Neural cell (in vitro differentiated cells): ENCODE measurements around the gene RNF32. TPM values are rescaled to one million over a fixed set of nuclear protein-coding genes. Genes with fewer than 3 reads are reported as not detected.

Experiments
- H2AFZ ChIP-seq: fragments of 200-600, 300-800 bp; sonication (generic), shearing (Covaris generic); 2 replicates; pipeline ENCODE4 v1.6.0; 2014; ENCODE audit warnings: low read depth, mild to moderate bottlenecking, antibody characterized with exemption, low read length, moderate library complexity
- H3F3A ChIP-seq: fragments of 200-600 bp; shearing (Covaris generic); 2 replicates; pipeline ENCODE4 v1.6.1; 2016; ENCODE audit warnings: mild to moderate bottlenecking, moderate library complexity, mixed read lengths, antibody characterized with exemption, low read length; ENCODE audit not compliant: insufficient read depth, poor library complexity, severe bottlenecking
- H3K27ac ChIP-seq: fragments of 200-600, 300-800 bp; sonication (generic), shearing (Covaris generic); 2 replicates; pipeline ENCODE4 v1.5.1; 2014; ENCODE audit warnings: mild to moderate bottlenecking, low read length, moderate library complexity
- H3K27me3 ChIP-seq: fragments of 300-800, 200-600 bp; sonication (generic), shearing (Covaris generic); 2 replicates; pipeline ENCODE4 v1.6.0; 2014; ENCODE audit warnings: mild to moderate bottlenecking, low read depth, low read length, moderate library complexity; ENCODE audit not compliant: insufficient read depth
- H3K36me3 ChIP-seq: fragments of 300-800, 200-600 bp; sonication (generic), shearing (Covaris generic); 2 replicates; pipeline ENCODE4 v1.5.1; 2014; ENCODE audit warnings: mild to moderate bottlenecking, antibody characterized with exemption, low read length, moderate library complexity; ENCODE audit not compliant: insufficient read depth
- H3K4me2 ChIP-seq: fragments of 300-800, 200-600 bp; sonication (generic), shearing (Covaris generic); 2 replicates; pipeline ENCODE4 v1.6.0; 2014; ENCODE audit warnings: mild to moderate bottlenecking, low read length
- H3K4me3 ChIP-seq: fragments of 300-800, 200-600 bp; sonication (generic), shearing (Covaris generic); 2 replicates; pipeline ENCODE4 v1.5.1; 2014; ENCODE audit warnings: mild to moderate bottlenecking, low read length, moderate library complexity
- H3K79me2 ChIP-seq: fragments of 200-600 bp; shearing (Covaris generic); replicated peaks from 2 replicates; pipeline ENCODE4 v1.6.0; 2014; ENCODE audit warnings: mild to moderate bottlenecking, low read length, moderate library complexity; ENCODE audit not compliant: insufficient read depth
- H3K9ac ChIP-seq: fragments of 300-800, 200-600 bp; sonication (generic), shearing (Covaris generic); 2 replicates; pipeline ENCODE4 v1.6.1; 2016; ENCODE audit warnings: mild to moderate bottlenecking, low read length, mixed read lengths
- H3K9me2 ChIP-seq: fragments of 200-600 bp; shearing (Covaris generic); 2 replicates; pipeline ENCODE4 v1.6.1; 2016; ENCODE audit warnings: mild to moderate bottlenecking, low read length, mixed read lengths; ENCODE audit not compliant: insufficient read depth
- H3K9me3 ChIP-seq: fragments of 200-600, 300-800 bp; sonication (generic), shearing (Covaris generic); 2 replicates; pipeline ENCODE4 v1.6.1; 2016; ENCODE audit warnings: mild to moderate bottlenecking, mixed run types, low read length, moderate library complexity, mixed read lengths
- H4K20me1 ChIP-seq: fragments of 200-600 bp; shearing (Covaris generic); 2 replicates; pipeline ENCODE4 v1.6.1; 2016; ENCODE audit warnings: mild to moderate bottlenecking, mixed run types; ENCODE audit not compliant: insufficient read depth
- EP300 ChIP-seq: fragments of 450-650 bp; conservative IDR thresholded peaks from 2 replicates; pipeline ENCODE4 v1.6.1; 2014; ENCODE audit warnings: antibody characterized with exemption, mild to moderate bottlenecking, moderate library complexity; ENCODE audit not compliant: poor library complexity, severe bottlenecking
- EZH2 ChIP-seq: fragments of 200-600, 300-800 bp; shearing (Covaris generic), sonication (generic); IDR thresholded peaks from 2 replicates; pipeline ENCODE4 v1.6.1; 2014; ENCODE audit warnings: antibody characterized with exemption, low read length, borderline replicate concordance, mild to moderate bottlenecking; ENCODE audit not compliant: insufficient read depth, poor library complexity, severe bottlenecking
- MXI1 ChIP-seq: fragments of 450-650 bp; conservative IDR thresholded peaks from 2 replicates; pipeline ENCODE4 v1.6.1; 2014; ENCODE audit warnings: antibody characterized with exemption, mild to moderate bottlenecking; ENCODE audit not compliant: poor library complexity, severe bottlenecking
- POLR2AphosphoS5 ChIP-seq: IDR thresholded peaks from 2 replicates; pipeline ENCODE4 v1.6.1; 2012
- RAD21 ChIP-seq: fragments of 450-650 bp; conservative IDR thresholded peaks from 2 replicates; pipeline ENCODE4 v1.6.1; 2014; ENCODE audit warnings: antibody characterized with exemption, mild to moderate bottlenecking, moderate library complexity
- SMC3 ChIP-seq: fragments of 450-650 bp; conservative IDR thresholded peaks from 2 replicates; pipeline ENCODE4 v1.6.1; 2014; ENCODE audit warnings: antibody characterized with exemption, mild to moderate bottlenecking, moderate library complexity; ENCODE audit not compliant: poor library complexity
- TAF1 ChIP-seq: IDR thresholded peaks from 2 replicates; pipeline ENCODE4 v1.6.1; 2012; ENCODE audit warnings: low read depth
- polyA plus RNA-seq: library from polyadenylated mRNA; depleted of rRNA; stranded (reverse); fragments of >200 nt; gene quantifications from 2 replicates; pipeline ENCODE4 v1.2.3, GENCODE V29; 2014
- TF ChIP-seq, protein P1 (sequence below): fragments of 450-650 bp; IDR thresholded peaks from 2 replicates; pipeline ENCODE4 v1.5.1; 2014; ENCODE audit warnings: antibody characterized with exemption, mild to moderate bottlenecking, moderate library complexity; ENCODE audit not compliant: poor library complexity, severe bottlenecking
- TF ChIP-seq, protein P2 (sequence below): IDR thresholded peaks from 2 replicates; pipeline ENCODE4 v1.6.1; 2012; ENCODE audit warnings: borderline replicate concordance

Gene RNF32
- polyA plus RNA-seq, 1 donor from 2014 or later = 2.6 TPM

DNA sequence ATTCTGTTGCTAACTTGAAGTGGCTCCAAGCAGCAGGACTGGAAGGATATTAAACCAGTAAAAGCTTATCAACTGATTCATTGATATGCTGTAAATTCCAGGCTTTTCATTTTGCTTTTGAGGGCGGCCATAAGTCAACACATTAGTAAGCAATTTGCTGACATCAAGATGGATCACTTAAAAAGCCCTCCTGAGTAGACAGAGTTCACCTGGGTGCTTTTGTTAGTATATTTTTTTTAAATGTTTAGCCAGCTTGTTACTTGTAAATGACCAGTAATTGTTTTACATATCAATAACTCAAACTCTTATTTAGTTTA is 26.5 kb downstream of the RNF32 start:
- Histone ChIP-seq H3K9me3 (no peaks in the 10 kb centered on the region), H3K4me2 (no peak overlapping the region), H3K4me3 (no peak overlapping the region), H3K27ac (no peak overlapping the region), H4K20me1 (no peaks in the 10 kb centered on the region), H3K27me3 (no peaks in the 10 kb centered on the region), H3F3A (no peaks in the 10 kb centered on the region), H3K9me2 (no peaks in the 10 kb centered on the region), H3K36me3 (peaks cover 7% of the 10 kb centered on the region), H3K79me2 (no peaks in the 10 kb centered on the region), H2AFZ (no peak overlapping the region), H3K9ac (no peak overlapping the region)
- no peak for TF ChIP-seq RAD21
- no peak for TF ChIP-seq TAF1
- no peak for TF ChIP-seq SMC3
- TF ChIP-seq, protein P1, sequence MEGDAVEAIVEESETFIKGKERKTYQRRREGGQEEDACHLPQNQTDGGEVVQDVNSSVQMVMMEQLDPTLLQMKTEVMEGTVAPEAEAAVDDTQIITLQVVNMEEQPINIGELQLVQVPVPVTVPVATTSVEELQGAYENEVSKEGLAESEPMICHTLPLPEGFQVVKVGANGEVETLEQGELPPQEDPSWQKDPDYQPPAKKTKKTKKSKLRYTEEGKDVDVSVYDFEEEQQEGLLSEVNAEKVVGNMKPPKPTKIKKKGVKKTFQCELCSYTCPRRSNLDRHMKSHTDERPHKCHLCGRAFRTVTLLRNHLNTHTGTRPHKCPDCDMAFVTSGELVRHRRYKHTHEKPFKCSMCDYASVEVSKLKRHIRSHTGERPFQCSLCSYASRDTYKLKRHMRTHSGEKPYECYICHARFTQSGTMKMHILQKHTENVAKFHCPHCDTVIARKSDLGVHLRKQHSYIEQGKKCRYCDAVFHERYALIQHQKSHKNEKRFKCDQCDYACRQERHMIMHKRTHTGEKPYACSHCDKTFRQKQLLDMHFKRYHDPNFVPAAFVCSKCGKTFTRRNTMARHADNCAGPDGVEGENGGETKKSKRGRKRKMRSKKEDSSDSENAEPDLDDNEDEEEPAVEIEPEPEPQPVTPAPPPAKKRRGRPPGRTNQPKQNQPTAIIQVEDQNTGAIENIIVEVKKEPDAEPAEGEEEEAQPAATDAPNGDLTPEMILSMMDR = no peak
- no peak for TF ChIP-seq EP300
- no peak for TF ChIP-seq POLR2AphosphoS5

- Histone ChIP-seq H3K9me3 (no peaks in the 10 kb centered on the region), H3F3A (no peaks in the 10 kb centered on the region), H3K36me3 (peaks cover 8% of the 10 kb centered on the region), H2AFZ (no peak overlapping the region), H3K79me2 (no peaks in the 10 kb centered on the region), H3K27me3 (no peaks in the 10 kb centered on the region), H3K9ac (no peak overlapping the region), H3K9me2 (no peaks in the 10 kb centered on the region), H3K4me2 (no peak overlapping the region), H4K20me1 (no peaks in the 10 kb centered on the region), H3K4me3 (no peak overlapping the region), H3K27ac (no peak overlapping the region)
- TF ChIP-seq RAD21 (no peak), POLR2AphosphoS5 (no peak), TAF1 (no peak), MXI1 (no peak), EZH2 (no peak), EP300 (no peak), SMC3 (no peak)
- TF ChIP-seq, protein P2, sequence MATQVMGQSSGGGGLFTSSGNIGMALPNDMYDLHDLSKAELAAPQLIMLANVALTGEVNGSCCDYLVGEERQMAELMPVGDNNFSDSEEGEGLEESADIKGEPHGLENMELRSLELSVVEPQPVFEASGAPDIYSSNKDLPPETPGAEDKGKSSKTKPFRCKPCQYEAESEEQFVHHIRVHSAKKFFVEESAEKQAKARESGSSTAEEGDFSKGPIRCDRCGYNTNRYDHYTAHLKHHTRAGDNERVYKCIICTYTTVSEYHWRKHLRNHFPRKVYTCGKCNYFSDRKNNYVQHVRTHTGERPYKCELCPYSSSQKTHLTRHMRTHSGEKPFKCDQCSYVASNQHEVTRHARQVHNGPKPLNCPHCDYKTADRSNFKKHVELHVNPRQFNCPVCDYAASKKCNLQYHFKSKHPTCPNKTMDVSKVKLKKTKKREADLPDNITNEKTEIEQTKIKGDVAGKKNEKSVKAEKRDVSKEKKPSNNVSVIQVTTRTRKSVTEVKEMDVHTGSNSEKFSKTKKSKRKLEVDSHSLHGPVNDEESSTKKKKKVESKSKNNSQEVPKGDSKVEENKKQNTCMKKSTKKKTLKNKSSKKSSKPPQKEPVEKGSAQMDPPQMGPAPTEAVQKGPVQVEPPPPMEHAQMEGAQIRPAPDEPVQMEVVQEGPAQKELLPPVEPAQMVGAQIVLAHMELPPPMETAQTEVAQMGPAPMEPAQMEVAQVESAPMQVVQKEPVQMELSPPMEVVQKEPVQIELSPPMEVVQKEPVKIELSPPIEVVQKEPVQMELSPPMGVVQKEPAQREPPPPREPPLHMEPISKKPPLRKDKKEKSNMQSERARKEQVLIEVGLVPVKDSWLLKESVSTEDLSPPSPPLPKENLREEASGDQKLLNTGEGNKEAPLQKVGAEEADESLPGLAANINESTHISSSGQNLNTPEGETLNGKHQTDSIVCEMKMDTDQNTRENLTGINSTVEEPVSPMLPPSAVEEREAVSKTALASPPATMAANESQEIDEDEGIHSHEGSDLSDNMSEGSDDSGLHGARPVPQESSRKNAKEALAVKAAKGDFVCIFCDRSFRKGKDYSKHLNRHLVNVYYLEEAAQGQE = no peak
- TF ChIP-seq, protein P1 = no peak
These were observed 27.7 kb downstream of the RNF32 start for GRCh38 chr7:156668130-156668741.
